HFF-Myc (cell line): ENCODE data around the gene OR51G2.
"Not testable (repeated sequence)": the region's sequence is repeated elsewhere in the genome, so short reads cannot be mapped to it uniquely, and the experiment has no call there.

Experiments
- DNase-seq: peaks from one replicate; pipeline ENCODE4 v3.0.0-alpha.2; 2011; ENCODE audit warnings: low read depth; ENCODE audit errors: extremely low read depth
- H3K4me3 ChIP-seq: replicated peaks from 2 replicates; pipeline ENCODE4 v1.5.1; 2011; ENCODE audit warnings: low read depth, mild to moderate bottlenecking, control low read depth, low read length
- TF ChIP-seq, protein P1 (sequence below): IDR thresholded peaks from 2 replicates; pipeline ENCODE4 v1.5.1; 2012; ENCODE audit warnings: mild to moderate bottlenecking, low read depth, low read length, control low read depth; ENCODE audit errors: missing control alignments

OR51G2 gene, protein sequence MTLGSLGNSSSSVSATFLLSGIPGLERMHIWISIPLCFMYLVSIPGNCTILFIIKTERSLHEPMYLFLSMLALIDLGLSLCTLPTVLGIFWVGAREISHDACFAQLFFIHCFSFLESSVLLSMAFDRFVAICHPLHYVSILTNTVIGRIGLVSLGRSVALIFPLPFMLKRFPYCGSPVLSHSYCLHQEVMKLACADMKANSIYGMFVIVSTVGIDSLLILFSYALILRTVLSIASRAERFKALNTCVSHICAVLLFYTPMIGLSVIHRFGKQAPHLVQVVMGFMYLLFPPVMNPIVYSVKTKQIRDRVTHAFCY

DNA sequence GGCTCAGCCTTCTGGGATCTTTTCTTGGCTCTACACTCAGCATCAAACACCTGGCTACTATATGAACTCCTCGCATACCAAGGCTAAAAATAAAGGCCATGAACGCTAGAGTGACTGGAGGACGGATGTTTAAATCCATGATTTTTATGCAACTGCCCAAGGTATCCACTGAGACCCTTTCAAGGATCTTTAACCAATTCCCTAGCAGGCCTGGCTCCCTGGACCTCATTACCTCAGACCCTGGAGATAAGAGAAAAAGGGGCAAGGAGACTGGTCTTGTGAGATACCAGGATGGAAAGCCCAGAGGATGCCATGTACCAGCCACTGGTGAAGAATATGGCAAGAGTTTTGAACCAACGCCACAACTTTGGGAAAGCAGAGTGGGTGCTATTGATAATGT, at the start of gene OR51G2:
TSS of gene OR51G2 (minus strand) at position 101 of the 400 bp plus-strand sequence. CDS start 3,687 bp downstream, outside the sequence.
- no peak within 1 kb of the TSS for H3K4me3 ChIP-seq
- TF ChIP-seq, protein P1, sequence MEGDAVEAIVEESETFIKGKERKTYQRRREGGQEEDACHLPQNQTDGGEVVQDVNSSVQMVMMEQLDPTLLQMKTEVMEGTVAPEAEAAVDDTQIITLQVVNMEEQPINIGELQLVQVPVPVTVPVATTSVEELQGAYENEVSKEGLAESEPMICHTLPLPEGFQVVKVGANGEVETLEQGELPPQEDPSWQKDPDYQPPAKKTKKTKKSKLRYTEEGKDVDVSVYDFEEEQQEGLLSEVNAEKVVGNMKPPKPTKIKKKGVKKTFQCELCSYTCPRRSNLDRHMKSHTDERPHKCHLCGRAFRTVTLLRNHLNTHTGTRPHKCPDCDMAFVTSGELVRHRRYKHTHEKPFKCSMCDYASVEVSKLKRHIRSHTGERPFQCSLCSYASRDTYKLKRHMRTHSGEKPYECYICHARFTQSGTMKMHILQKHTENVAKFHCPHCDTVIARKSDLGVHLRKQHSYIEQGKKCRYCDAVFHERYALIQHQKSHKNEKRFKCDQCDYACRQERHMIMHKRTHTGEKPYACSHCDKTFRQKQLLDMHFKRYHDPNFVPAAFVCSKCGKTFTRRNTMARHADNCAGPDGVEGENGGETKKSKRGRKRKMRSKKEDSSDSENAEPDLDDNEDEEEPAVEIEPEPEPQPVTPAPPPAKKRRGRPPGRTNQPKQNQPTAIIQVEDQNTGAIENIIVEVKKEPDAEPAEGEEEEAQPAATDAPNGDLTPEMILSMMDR = no peak
- DNase-seq = no peak

DNA sequence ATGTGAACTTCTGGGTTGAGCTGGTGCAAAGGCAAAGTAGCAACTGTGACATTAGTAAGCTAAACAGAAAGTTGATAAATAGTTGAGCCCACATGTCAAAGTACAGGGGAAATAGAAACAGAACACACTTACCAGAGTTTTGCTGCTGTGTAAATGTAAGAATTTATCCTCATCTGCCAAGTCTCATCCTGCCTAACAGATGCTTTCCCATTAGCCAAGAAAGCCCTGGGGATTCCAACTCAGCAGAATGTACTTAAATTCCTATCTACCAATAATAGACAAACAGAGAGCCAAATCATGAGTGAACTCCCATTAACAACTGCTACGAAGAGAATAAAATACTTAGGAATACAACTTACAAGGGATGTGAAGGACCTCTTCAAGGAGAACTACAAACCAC, 43.7 kb upstream of the OR51G2 start:
- no peak overlapping the region for H3K4me3 ChIP-seq
- TF ChIP-seq, protein P1 = no peak
- no peak for DNase-seq

DNA sequence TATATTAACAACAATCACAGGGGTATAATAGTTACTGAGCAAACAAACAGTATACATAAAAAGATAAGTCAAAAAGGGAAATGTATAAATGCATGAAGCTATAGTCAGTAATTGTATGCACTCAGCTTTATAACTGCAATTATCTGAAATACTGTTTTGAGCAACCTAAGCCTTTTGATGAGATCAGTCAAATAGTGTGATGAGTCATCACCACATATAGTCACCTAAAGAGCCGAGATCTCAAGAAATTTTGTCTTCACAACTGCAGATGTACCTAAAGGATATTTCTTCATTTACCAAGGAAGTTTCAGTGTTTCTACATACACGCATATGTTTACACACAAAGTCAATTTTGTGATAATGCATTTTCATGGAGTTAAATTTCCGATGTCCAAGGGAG, 41.7 kb upstream of the OR51G2 start:
- no peak overlapping the region for H3K4me3 ChIP-seq
- TF ChIP-seq, protein P1 = no peak
- DNase-seq = no peak

DNA sequence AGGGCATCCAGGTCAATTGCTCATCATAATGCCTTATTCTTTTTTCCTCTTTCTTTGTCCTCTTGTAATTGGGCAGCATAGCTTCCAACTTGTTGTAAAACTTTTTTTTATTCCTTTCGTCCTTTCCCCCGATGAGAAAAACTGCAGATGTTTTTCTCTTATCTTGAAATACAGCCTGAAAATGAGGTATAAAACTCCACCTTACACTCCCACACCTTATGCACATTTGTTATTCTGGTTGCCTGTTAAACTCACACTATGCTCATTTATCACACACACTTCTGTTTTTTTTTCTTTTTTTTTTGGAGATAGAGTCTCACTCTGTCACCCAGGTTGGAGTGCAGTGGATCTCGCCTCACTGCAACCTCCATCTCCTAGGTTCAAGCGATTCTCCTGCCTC, 38.2 kb upstream of the OR51G2 start:
- no peak overlapping the region for H3K4me3 ChIP-seq
- TF ChIP-seq, protein P1 = no peak
- no peak for DNase-seq

DNA sequence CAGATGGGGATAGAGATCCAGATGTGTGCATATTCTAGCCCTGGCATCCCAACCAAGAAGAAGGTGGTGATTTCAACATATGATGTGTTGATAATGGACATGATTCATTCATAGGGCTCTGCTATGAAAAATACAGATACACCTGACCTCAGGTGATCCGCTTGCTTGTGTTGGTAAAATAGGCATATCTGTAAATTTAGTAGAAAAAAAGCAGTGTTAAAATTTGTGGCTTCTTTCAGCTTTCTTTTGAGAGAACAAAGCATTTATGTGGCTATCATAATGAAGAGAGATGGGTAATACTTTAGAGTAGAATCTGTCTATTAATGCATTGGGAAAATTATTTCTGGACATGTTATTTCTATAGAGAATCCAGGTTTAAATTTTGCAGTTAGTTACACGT, 36.5 kb upstream of the OR51G2 start, which contains the start of gene OR51A2:
TSS of gene OR51A2 (minus strand) at position 101 of the 400 bp plus-strand sequence. CDS start at position 101, 0 bp downstream.
- DNase-seq, H3K4me3 ChIP-seq: not testable (repeated sequence)

DNA sequence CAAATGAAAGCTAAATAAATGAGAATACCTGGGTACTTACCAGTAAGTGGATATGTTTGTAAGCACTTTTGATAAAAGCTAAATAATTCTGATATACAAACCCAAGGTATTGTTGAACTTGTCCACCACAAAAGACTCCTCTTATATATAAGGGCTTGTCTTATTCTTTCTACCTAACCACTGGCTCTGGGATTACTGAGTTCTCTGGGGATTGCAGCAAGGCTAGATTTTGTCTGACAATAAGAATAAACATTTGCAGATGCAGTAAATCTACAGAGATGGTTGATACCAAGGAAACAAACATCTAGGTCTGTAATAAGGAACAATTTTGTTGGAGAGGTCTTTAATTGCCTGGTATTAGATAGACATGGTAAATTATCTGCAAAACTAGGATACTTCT, 28.4 kb upstream of the OR51G2 start, which contains the start of gene OR51A4:
TSS of gene OR51A4 (minus strand) at position 101 of the 400 bp plus-strand sequence. CDS start 505 bp downstream, outside the sequence.
- H3K4me3 ChIP-seq = no peak within 1 kb of the TSS
- DNase-seq = no peak
- TF ChIP-seq, protein P1 = no peak

DNA sequence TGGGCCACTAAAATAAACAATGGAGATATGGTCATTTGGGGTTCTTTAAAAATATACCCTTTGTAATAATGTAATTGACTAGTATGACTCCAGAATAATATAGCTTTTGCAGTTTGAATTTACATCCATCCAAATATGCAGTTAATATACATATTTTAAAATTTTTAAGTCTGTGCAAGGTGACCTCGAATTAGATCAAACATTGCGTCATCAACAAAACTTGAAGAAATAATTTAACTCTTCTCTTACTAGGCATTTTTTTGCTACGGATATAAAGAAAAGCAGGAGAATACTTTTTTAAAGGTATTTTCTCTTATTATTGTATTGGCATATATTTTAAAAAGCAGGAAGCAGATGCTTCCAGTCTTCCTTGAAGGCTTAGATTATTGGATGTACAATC, 17.6 kb upstream of the OR51G2 start:
- H3K4me3 ChIP-seq = no peak overlapping the region
- no peak for DNase-seq
- TF ChIP-seq, protein P1 = no peak
